ENCODE results near the gene KMO. TPM values are rescaled to one million over a fixed set of nuclear protein-coding genes. Genes with fewer than 3 reads are reported as not detected.

The KMO gene
- total and polyA plus RNA-seq, 4 donors, result 2.2 to 9.9 (median 6.4) TPM

DNA sequence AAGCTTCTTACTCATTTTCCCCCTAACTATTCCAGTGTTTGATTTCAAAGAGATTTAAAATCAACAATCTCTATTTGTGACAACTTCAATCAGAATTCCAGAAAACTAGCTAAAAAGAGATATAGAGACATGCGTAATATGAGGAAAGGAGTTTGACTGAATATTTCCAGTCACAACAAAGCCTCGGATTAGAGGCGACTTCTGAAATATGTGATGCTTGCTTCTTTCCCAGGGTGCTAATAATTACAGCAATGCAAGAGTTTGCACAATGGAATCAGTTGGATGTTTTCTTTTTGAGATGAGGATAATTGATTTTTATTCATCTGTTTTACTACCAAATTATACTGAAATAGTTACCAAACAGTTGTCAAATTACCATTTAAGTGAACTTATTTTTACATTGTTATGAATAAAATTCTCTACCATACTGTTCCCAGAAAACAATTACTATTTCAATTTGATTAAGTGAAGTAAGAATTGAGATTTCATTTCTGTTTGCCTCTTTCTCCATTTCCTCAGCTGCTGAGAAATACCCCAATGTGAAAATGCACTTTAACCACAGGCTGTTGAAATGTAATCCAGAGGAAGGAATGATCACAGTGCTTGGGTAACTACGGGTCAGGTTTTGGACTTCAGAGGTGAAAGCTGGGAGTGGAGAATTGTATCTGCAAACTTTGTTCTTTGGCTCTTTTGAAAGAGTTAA, 28.1 kb downstream of the KMO start:
- WGBS, 2 donors, result 41 to 68% methylated on average over 4 of the region's 4 CpGs
- TF ChIP-seq, protein P1, sequence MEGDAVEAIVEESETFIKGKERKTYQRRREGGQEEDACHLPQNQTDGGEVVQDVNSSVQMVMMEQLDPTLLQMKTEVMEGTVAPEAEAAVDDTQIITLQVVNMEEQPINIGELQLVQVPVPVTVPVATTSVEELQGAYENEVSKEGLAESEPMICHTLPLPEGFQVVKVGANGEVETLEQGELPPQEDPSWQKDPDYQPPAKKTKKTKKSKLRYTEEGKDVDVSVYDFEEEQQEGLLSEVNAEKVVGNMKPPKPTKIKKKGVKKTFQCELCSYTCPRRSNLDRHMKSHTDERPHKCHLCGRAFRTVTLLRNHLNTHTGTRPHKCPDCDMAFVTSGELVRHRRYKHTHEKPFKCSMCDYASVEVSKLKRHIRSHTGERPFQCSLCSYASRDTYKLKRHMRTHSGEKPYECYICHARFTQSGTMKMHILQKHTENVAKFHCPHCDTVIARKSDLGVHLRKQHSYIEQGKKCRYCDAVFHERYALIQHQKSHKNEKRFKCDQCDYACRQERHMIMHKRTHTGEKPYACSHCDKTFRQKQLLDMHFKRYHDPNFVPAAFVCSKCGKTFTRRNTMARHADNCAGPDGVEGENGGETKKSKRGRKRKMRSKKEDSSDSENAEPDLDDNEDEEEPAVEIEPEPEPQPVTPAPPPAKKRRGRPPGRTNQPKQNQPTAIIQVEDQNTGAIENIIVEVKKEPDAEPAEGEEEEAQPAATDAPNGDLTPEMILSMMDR (IDR thresholded peaks at IDR 0.05; ENCODE audit: control extremely low read depth, extremely low read depth), result no peak
- no peaks in the 10 kb centered on the region for H3K9me3 ChIP-seq (ENCODE audit: control insufficient read depth in 4 of 4, insufficient read depth in 3 of 4, low read length in 3 of 4)

DNA sequence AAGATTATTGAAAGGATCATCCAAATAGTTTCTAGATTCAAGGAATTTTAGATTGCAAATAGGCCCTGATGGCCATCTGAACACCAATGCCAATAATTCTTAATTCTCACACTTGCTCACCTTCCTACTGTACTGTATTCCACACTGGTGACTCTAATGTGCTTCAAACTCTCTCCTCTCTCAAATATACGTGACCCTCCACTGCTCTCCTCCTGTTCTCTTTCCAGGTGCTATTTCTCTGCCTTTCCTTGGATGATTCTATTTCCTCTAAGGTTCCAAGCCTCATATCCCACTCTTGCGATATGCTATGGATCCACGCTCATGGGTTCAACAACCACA, 28.6 kb downstream of the KMO start:
- Histone ChIP-seq H3K4me1 (ENCODE audit: control insufficient read depth in 5 of 5, insufficient read depth in 5 of 5, low read length in 5 of 5) (no peaks in the 10 kb centered on the region), H3K36me3 (ENCODE audit: control insufficient read depth in 4 of 4, insufficient read depth in 4 of 4, low read length in 4 of 4) (peaks cover 0 to 2% (median 0%) of the 10 kb centered on the region in 4 donors), H3K9me3 (ENCODE audit: control insufficient read depth in 4 of 4, insufficient read depth in 3 of 4, low read length in 3 of 4) (no peaks in the 10 kb centered on the region), H3K9ac (ENCODE audit: insufficient read depth in 1 of 2, low read length in 2 of 2) (no peak overlapping the region), H3K27ac (ENCODE audit: low read depth in 1 of 2, low read length in 1 of 2) (no peak overlapping the region), H3K27me3 (ENCODE audit: control insufficient read depth in 3 of 3, insufficient read depth in 3 of 3, low read length in 2 of 3) (no peaks in the 10 kb centered on the region), H3K4me3 (no peak overlapping the region)
- DNase-seq, result no peak
- TF ChIP-seq, protein P1 (IDR thresholded peaks at IDR 0.05; ENCODE audit: control extremely low read depth, extremely low read depth), result no peak
- WGBS, 2 donors, result 85 to 87% methylated on average over 3 of the region's 3 CpGs
- no peak for ATAC-seq (ENCODE audit: insufficient read depth, low FRiP score)

More for the DNA sequence above, 28.1 kb downstream of the KMO start:
- DNase-seq (no peak), ATAC-seq (ENCODE audit: insufficient read depth, low FRiP score) (no peak)
- no peak overlapping the region for H3K27ac ChIP-seq (ENCODE audit: low read depth in 1 of 2, low read length in 1 of 2)
- no peak overlapping the region for H3K9ac ChIP-seq (ENCODE audit: insufficient read depth in 1 of 2, low read length in 2 of 2)
- H3K4me1 ChIP-seq (ENCODE audit: control insufficient read depth in 5 of 5, insufficient read depth in 5 of 5, low read length in 5 of 5), result no peaks in the 10 kb centered on the region
- peaks cover 0 to 2% (median 0%) of the 10 kb centered on the region in 4 donors for H3K36me3 ChIP-seq (ENCODE audit: control insufficient read depth in 4 of 4, insufficient read depth in 4 of 4, low read length in 4 of 4)
- no peaks in the 10 kb centered on the region for H3K27me3 ChIP-seq (ENCODE audit: control insufficient read depth in 3 of 3, insufficient read depth in 3 of 3, low read length in 2 of 3)
- no peak overlapping the region for H3K4me3 ChIP-seq

DNA sequence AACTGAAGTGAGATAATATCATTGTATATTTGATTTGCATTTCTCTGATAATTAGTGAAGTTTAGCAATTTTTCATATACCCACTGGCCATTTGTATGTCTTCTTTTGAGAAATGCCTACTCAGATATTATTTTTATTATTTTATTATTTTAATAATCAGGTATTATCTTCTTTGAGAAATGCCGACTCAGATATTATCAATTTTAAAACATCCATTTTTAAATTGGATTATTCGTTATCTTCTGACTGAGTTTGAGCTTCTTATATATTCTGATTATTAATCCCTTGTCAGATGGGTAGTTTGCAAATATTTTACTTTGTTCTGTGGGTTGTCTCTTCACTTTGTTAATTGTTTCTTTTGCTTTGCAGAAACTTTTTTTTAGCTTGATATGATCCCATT, 37.7 kb downstream of the KMO start:
- no peaks in the 10 kb centered on the region for H3K36me3 ChIP-seq (ENCODE audit: control insufficient read depth in 4 of 4, insufficient read depth in 4 of 4, low read length in 4 of 4)
- TF ChIP-seq, protein P1 (IDR thresholded peaks at IDR 0.05; ENCODE audit: control extremely low read depth, extremely low read depth), result no peak
- H3K4me3 ChIP-seq, result no peak overlapping the region
- DNase-seq (no peak), ATAC-seq (ENCODE audit: insufficient read depth, low FRiP score) (no peak)
- no peaks in the 10 kb centered on the region for H3K27me3 ChIP-seq (ENCODE audit: control insufficient read depth in 3 of 3, insufficient read depth in 3 of 3, low read length in 2 of 3)
- no peak overlapping the region for H3K9ac ChIP-seq (ENCODE audit: insufficient read depth in 1 of 2, low read length in 2 of 2)
- no peaks in the 10 kb centered on the region for H3K4me1 ChIP-seq (ENCODE audit: control insufficient read depth in 5 of 5, insufficient read depth in 5 of 5, low read length in 5 of 5)
- 94% methylated on average over 2 of the region's 2 CpGs for WGBS, 2 donors
- H3K27ac ChIP-seq (ENCODE audit: low read depth in 1 of 2, low read length in 1 of 2), result no peak overlapping the region
- H3K9me3 ChIP-seq (ENCODE audit: control insufficient read depth in 4 of 4, insufficient read depth in 3 of 4, low read length in 3 of 4), result peaks cover 0 to 4% (median under 1%) of the 10 kb centered on the region in 4 donors

DNA sequence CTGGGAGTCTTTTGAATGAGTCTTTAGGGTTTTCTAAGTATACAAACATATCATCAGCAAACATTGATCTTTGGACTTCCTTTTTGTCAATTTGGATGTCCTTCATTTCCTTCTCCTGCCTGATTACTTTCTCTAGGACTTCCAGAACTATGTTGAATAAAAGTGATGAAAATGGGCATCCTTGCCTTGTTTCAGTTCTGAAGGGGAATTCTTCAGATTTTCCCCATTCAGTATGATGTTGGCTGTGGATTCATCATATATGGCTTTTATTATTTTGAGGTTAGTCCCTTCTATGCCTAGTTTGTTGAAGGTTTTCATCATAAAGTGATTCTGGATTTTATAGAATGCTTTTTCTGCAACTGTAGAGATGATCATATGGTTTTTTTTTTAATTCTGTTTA, 42.0 kb downstream of the KMO start:
- TF ChIP-seq, protein P1 (IDR thresholded peaks at IDR 0.05; ENCODE audit: control extremely low read depth, extremely low read depth), result no peak
- DNase-seq (no peak), ATAC-seq (ENCODE audit: insufficient read depth, low FRiP score) (no peak)
- Histone ChIP-seq H3K27me3 (ENCODE audit: control insufficient read depth in 3 of 3, insufficient read depth in 3 of 3, low read length in 2 of 3) (no peaks in the 10 kb centered on the region), H3K27ac (ENCODE audit: low read depth in 1 of 2, low read length in 1 of 2) (no peak overlapping the region), H3K4me3 (no peak overlapping the region), H3K9ac (ENCODE audit: insufficient read depth in 1 of 2, low read length in 2 of 2) (no peak overlapping the region), H3K36me3 (ENCODE audit: control insufficient read depth in 4 of 4, insufficient read depth in 4 of 4, low read length in 4 of 4) (no peaks in the 10 kb centered on the region), H3K9me3 (ENCODE audit: control insufficient read depth in 4 of 4, insufficient read depth in 3 of 4, low read length in 3 of 4) (peaks cover 0 to 4% (median 2%) of the 10 kb centered on the region in 4 donors), H3K4me1 (ENCODE audit: control insufficient read depth in 5 of 5, insufficient read depth in 5 of 5, low read length in 5 of 5) (no peaks in the 10 kb centered on the region)
